ENCODE measurements around the gene TMEM143. TPM values are rescaled to one million over a fixed set of nuclear protein-coding genes. Genes with fewer than 3 reads are reported as not detected.

Gene TMEM143
- total RNA-seq, 1 experiment from 2014 or later: 24.8 TPM

- CTCF ChIA-PET: no interaction called here
- intact Hi-C loops (cut with micrococcal nuclease; ENCODE audit: unreplicated experiment): no loop called here
These were observed 61.2 kb downstream of the TMEM143 start for GRCh38 chr19:48302600-48302959.

DNA sequence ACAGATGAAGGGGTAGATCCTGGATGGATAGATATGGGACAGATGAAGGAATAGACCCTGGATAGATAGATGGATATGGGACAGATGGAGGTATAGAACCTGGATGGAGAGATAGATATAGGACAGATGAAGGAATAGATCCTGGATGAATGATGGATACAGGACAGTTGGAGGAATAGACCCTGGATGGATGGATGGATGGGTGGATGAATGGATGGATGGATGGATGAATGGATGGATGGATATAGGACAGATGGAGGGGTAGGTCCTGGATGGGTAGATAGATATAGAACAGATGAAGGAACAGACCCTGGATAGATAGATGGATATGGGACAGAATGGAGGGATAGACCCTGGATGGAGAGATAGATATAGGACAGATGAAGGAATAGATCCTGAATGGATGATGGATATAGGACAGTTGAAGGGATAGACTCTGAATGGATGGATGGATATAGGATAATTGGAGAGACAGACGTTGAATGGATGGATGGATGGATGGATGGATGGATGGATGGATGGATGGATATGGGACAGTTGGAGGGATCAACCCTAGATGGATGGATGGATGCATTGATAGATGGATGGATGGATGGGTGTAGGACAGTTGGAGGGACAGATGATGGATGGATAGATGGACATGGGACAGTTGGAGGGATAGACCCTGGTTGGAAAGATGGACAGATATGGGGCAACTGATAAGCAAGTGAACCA, 61.7 kb downstream of the TMEM143 start:
- Histone ChIP-seq H2AFZ (no peak overlapping the region), H3K9me2 (ENCODE audit: insufficient read depth) (no peaks in the 10 kb centered on the region), H3K4me2 (no peak overlapping the region), H3K4me1 (replicated peaks; ENCODE audit: insufficient read depth) (no peaks in the 10 kb centered on the region), H3K27ac (no peak overlapping the region), H3F3A (ENCODE audit: insufficient read depth, low read depth) (0 out of 2 replicates have a peak, but pooled peaks cover 8% of the 10 kb centered on the region), H3K79me2 (ENCODE audit: low read depth) (no peaks in the 10 kb centered on the region), H4K20me1 (ENCODE audit: insufficient read depth) (no peaks in the 10 kb centered on the region), H3K9me3 (ENCODE audit: insufficient read depth, low read depth) (no peaks in the 10 kb centered on the region), H3K4me3 (no peak overlapping the region), H3K36me3 (ENCODE audit: low read depth) (no peaks in the 10 kb centered on the region), H3K27me3 (ENCODE audit: insufficient read depth, low read depth) (peaks cover 23% of the 10 kb centered on the region)
- TF ChIP-seq, protein P1, sequence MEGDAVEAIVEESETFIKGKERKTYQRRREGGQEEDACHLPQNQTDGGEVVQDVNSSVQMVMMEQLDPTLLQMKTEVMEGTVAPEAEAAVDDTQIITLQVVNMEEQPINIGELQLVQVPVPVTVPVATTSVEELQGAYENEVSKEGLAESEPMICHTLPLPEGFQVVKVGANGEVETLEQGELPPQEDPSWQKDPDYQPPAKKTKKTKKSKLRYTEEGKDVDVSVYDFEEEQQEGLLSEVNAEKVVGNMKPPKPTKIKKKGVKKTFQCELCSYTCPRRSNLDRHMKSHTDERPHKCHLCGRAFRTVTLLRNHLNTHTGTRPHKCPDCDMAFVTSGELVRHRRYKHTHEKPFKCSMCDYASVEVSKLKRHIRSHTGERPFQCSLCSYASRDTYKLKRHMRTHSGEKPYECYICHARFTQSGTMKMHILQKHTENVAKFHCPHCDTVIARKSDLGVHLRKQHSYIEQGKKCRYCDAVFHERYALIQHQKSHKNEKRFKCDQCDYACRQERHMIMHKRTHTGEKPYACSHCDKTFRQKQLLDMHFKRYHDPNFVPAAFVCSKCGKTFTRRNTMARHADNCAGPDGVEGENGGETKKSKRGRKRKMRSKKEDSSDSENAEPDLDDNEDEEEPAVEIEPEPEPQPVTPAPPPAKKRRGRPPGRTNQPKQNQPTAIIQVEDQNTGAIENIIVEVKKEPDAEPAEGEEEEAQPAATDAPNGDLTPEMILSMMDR (conservative IDR thresholded peaks at IDR 0.05): no peak
- no peak for TF ChIP-seq EZH2 (IDR thresholded peaks at IDR 0.05; ENCODE audit: low read depth)
- ChIA-PET CTCF (no interaction called here), POLR2A (ENCODE audit: unreplicated experiment) (interaction anchor here (0.6 kb wide), 1 partner anchor 477 kb away, joined by 3 read pairs; no protein-coding TSS in a partner anchor)
- DNase-seq: no peak
- intact Hi-C loops (cut with micrococcal nuclease; ENCODE audit: unreplicated experiment): no loop called here
- no TSS peak for BruUV-seq (replicated peaks)

More at GRCh38 chr19:48302600-48302959, 61.2 kb downstream of the TMEM143 start:
- Histone ChIP-seq H3K27me3 (ENCODE audit: insufficient read depth, low read depth) (peaks cover 23% of the 10 kb centered on the region), H3K27ac (no peak overlapping the region), H3K79me2 (ENCODE audit: low read depth) (no peaks in the 10 kb centered on the region), H3K4me1 (replicated peaks; ENCODE audit: insufficient read depth) (no peaks in the 10 kb centered on the region), H3F3A (ENCODE audit: insufficient read depth, low read depth) (0 out of 2 replicates have a peak, but pooled peaks cover 8% of the 10 kb centered on the region), H3K36me3 (ENCODE audit: low read depth) (no peaks in the 10 kb centered on the region), H2AFZ (no peak overlapping the region), H3K4me2 (no peak overlapping the region), H4K20me1 (ENCODE audit: insufficient read depth) (no peaks in the 10 kb centered on the region), H3K9me2 (ENCODE audit: insufficient read depth) (no peaks in the 10 kb centered on the region), H3K4me3 (no peak overlapping the region), H3K9me3 (ENCODE audit: insufficient read depth, low read depth) (no peaks in the 10 kb centered on the region)
- BruUV-seq (replicated peaks): no TSS peak
- no peak for DNase-seq
- POLR2A ChIA-PET (ENCODE audit: unreplicated experiment): interaction anchor here (0.6 kb wide), 1 partner anchor 477 kb away, joined by 3 read pairs; no protein-coding TSS in a partner anchor
- TF ChIP-seq, protein P1 (conservative IDR thresholded peaks at IDR 0.05): no peak
- no peak for TF ChIP-seq EZH2 (IDR thresholded peaks at IDR 0.05; ENCODE audit: low read depth)

GRCh38 chr19:48297975-48298374, 65.8 kb downstream of the TMEM143 start:
- no peaks in the 10 kb centered on the region for H3K79me2 ChIP-seq (ENCODE audit: low read depth)
- H3K27ac ChIP-seq: no peak overlapping the region
- no peak for TF ChIP-seq EZH2 (IDR thresholded peaks at IDR 0.05; ENCODE audit: low read depth)
- TF ChIP-seq, protein P1 (conservative IDR thresholded peaks at IDR 0.05): no peak
- ChIA-PET CTCF (no interaction called here), POLR2A (ENCODE audit: unreplicated experiment) (no interaction called here)
- no peak overlapping the region for H3K4me3 ChIP-seq
- H3K9me3 ChIP-seq (ENCODE audit: insufficient read depth, low read depth): no peaks in the 10 kb centered on the region
- H3K9me2 ChIP-seq (ENCODE audit: insufficient read depth): no peaks in the 10 kb centered on the region
- H3K4me1 ChIP-seq (replicated peaks; ENCODE audit: insufficient read depth): no peaks in the 10 kb centered on the region
- H3K36me3 ChIP-seq (ENCODE audit: low read depth): no peaks in the 10 kb centered on the region
- DNase-seq: no peak
- BruUV-seq (replicated peaks): no TSS peak
- no peak overlapping the region for H3K4me2 ChIP-seq
- H3F3A ChIP-seq (ENCODE audit: insufficient read depth, low read depth): peaks cover 18% of the 10 kb centered on the region; the same call in 1 of the 2 replicates
- intact Hi-C loops (cut with micrococcal nuclease; ENCODE audit: unreplicated experiment): no loop called here
- H4K20me1 ChIP-seq (ENCODE audit: insufficient read depth): no peaks in the 10 kb centered on the region
- H2AFZ ChIP-seq: no peak overlapping the region
- 0 out of 2 replicates have a peak, but pooled peaks cover 6% of the 10 kb centered on the region for H3K27me3 ChIP-seq (ENCODE audit: insufficient read depth, low read depth)
